IPS DF 4.7 (cell line): ENCODE data around the gene CDC25B.

Source experiments
- DNase-seq: peaks from one replicate; pipeline ENCODE4 v3.0.0-alpha.2; 2013; ENCODE audit warnings: low spot score; ENCODE audit errors: extremely low read depth

Gene CDC25B

DNA sequence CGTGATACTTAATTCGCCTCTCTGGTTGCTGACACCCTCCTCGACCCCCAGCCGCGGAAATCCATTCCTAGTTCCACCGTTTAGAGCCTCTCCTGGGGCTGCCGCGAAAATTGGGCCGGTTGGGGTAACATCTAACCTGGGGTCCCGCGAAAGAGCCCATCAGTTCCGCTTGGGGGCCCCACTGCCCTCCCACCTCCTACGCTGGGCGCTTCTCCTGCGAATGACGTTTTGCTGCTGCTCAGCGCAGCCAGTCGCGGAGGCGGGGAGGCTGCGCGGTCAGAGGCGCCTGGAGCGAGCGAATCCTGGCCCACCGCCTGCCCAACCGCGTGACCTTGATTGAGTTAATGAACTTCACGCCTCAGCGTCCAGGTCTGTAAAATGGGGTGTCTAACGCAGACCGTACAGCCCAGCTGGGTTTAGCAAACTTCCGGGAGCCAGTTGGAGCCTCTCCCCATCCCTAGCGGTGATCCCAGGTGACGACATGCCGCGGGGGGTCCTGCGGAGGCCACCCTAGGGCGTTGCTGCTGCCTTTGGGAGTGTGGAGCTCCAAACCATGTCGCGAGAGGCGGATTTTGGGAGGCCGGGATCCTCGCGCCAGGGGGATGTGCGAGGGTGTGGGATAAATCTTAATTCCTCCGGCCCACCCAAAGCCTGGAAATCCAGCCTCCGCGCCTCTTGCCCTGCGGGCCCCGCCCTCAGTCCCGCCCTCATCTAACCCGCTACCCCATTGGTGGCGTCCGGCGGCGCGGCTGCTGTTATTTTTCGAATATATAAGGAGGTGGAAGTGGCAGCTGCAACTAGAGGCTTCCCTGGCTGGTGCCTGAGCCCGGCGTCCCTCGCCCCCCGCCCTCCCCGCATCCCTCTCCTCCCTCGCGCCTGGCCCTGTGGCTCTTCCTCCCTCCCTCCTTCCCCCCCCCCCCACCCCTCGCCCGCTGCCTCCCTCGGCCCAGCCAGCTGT, at the start of gene CDC25B:
CDC25B (plus strand) TSS at position 800 of the 958 bp plus-strand sequence. CDS start 222 bp downstream, outside the sequence.
- DNase-seq: no peak

DNA sequence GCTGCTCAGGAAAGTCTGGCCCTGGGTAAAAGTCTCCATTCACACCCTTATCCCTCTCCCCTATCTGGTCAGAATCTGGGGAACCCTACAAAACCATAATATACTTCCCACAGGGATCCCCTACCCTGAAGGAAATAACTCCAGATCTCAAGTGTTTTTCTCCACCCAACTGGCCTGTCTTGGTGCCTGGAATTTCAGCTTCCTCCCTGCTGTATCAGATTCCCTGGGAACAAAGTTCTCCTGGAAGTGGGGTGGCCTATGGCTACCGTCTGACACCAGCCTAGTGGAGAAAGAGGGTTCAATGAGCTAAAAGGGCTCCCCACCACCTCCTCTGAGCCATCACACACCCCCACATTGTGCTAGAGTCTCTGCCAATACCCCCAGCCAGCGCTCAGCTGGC, 48.6 kb upstream of the CDC25B start:
- no peak for DNase-seq

DNA sequence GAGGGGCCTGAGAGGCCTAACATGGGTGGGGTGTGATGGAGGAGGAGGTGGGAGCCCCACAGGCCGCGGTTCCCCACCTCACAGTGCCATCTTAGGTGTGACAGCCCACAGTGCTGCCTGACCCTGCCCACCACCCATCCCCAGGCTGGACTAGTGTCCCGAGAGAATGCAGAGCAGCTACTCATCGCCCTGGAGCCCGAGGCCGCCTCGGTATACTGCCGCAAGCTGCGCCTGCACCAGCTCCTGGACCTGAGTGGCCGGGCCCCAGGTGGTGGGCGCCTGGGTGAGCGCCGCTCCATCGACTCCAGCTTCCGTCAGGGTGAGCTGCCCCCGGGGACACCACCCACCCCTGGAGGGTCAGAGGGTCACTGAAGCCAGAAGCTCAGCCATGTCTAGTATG, 48.0 kb upstream of the CDC25B start:
- DNase-seq: no peak

DNA sequence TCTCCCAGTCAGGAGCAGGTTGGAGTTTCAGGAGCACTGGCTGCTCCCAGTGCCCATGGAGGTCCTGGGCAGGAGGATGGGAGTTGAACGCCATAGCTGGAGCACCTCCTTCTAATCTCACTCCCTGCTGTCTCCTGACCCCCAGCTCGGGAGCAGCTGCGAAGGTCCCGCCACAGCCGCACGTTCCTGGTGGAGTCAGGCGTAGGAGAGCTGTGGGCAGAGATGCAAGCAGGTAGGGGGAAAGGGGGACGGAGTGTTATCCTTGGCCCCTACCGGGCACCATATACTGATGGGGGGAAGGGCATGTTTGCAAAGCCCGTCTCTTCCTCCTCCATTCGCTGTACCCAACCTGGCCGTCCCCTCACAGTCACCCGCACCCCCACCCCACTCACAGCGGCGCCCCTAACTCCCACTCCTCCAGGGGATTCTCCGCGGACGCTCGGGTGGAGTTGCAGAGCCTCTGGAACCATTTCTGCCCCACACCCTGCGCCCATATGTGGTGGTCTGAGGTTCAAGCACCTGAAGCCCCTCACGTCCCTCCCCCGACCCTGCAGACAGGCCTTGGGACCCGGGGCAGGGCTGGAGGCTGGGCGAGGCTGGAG, 46.9 kb upstream of the CDC25B start:
- no peak for DNase-seq

GRCh38 chr20:3749689-3750531, 46.2 kb upstream of the CDC25B start:
- DNase-seq: no peak

DNA sequence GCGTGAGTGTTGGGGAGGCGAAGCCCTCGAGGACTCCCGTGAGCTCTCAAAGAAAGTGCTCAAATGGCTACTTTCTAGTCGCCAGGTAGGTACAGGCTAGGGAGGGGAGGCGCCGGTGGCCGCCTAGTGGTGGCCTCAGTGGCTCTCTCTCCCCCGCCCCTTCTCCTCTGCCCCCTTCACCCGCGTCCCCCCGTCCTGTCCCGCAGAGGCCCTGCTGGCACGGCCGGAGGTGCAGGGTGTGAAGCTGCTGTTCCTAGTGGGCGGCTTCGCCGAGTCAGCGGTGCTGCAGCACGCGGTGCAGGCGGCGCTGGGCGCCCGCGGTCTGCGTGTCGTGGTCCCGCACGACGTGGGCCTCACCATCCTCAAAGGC, 44.8 kb upstream of the CDC25B start:
- DNase-seq: no peak

GRCh38 chr20:3751675-3752385, 44.3 kb upstream of the CDC25B start:
- no peak for DNase-seq

DNA sequence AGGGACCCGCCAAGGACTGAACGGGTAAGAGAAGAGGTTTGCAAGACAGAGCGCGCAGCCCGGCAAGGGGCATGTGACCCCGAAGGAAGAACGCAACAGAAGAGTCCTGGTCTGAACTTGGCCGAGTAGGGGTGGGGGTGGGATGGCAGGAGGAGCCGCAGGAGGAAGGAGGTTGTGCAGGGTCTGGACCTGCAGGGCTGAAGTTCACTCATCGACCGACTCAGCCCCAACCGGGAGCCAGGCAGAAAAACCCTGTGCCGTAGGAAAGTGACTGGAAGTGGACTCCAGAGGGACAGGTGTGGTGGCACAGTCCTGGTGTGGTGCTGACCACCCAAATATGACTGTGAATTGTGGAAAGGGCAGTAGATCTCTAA, 43.7 kb upstream of the CDC25B start:
- DNase-seq: no peak

DNA sequence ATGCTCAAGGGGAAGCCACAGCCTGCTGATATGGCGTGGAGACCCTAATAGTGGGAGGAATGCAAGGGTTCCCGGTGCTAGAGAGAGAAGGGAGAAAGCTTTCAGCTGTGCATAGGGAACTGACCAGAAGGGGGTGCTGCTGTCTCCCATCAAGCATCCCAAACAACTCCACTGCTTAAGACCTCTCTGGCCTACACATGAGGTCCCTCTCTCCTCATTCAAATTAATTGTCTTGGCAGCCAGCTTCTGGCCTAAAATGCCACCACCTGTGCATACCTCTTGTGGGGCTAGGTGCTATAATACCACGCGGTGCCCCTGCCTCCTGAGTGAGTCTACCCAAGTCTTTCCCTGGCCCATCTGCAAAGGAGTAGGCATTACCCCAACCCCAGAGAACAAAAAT, 43.0 kb upstream of the CDC25B start:
- DNase-seq: peak; percentile 66

GRCh38 chr20:3753501-3754275, 42.4 kb upstream of the CDC25B start:
- DNase-seq: no peak

GRCh38 chr20:3754276-3754630, 41.9 kb upstream of the CDC25B start:
- DNase-seq: no peak

GRCh38 chr20:3755269-3755668, 40.8 kb upstream of the CDC25B start:
- DNase-seq: no peak

DNA sequence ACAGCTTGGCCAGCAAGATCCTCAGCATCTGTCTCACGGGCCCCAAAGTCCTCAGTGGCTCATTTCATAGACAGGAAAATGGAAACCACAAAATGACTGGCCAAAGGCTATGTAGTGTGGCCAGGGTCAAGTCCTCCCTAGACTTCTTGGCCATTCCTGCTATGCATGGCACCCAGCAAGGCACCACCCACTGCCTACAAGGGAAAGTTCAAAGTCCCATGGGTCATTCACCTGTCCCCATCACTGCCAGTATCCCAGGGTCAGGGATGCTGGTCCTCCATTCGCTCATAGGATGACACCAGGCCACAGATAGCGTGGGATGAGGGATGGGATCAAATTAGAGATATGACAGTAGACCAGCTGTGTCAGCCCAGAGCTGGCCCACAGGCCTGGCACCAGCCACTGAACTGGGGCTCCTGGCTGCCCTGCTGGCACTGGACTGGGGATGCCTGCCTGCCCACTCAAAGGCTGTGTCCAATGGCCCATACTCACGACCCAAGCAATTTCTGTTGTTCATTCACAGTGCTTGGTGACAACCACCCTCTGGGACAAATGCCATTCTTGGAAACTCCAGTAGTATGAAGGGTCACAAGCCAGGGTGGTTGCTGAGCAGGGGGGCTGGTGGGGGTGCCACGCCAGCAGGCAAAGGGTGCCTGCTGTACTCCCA, 40.2 kb upstream of the CDC25B start:
- no peak for DNase-seq

DNA sequence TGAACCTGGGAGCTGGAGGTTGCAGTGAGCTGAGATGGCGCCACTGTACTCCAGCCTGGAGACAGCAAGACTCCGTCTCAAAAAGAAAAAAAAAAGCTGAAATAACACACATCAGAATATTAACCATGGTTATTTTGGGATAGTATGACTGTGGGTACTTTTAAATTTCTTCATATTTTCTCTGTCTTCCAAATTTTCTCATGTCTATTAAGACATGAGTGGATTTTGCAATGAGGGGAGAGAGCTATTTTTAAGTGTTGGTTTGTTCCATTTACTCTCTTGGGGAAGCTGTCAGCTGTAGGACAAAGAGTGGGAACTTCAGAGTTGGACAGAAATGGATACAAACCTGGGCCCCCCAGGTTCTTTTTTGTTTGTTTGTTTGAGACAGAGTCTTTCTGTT, 38.8 kb upstream of the CDC25B start:
- DNase-seq: no peak

GRCh38 chr20:3758566-3758965, 37.5 kb upstream of the CDC25B start:
- DNase-seq: no peak

GRCh38 chr20:3759316-3759823, 36.7 kb upstream of the CDC25B start:
- no peak for DNase-seq

DNA sequence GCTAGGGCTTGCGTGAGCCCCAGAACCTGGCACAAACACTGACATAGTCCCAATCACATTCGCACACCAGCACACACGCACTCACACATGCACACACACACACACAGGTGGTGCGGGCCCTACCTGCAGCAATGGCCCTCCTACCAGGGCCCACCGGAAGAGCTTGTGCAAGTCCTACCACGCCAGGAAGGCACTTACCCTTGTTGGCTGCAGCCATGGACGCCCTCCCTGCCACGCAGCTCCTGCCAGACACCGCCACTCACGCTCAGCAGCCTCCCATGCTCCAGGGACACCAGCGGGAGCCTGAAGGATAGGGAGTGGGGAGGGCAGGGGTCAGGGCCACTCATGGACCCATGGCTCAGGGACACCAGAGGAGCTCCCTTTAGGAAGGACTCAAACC, 36.2 kb upstream of the CDC25B start:
- no peak for DNase-seq

DNA sequence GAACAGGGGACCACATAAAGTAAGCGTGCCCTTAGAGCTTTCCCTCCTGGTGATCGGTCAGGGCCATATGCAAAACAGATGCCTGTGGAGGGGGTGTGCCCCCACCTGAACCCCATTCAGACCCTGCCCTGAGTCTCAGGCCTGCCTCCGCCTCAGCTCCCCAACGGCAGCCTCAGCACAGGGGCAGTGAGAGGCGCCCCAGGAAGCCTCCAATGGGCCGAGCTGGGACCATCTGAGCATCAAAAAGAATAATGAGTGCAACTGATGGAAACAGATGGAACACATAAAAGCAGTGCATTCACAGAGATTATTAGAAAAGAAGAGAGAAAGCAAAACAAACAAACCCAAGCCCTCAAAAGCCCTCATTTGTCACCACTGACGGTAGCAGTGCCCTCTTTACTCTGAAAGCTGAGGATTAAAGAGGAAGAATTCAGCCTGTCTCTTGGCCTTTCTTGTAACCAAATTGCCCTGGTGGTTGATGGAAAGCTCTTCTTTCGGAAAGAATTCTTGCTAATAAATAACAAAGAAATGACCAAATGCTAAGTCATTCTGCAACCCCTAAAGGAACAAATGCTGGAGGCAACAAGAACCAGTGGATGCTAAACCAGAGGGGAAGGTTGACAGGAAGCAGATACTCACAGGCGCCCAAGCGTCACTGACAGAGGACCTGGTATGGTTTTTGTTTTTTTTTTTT, 35.3 kb upstream of the CDC25B start:
- no peak for DNase-seq
